HUES6 (cell line): ENCODE results near the gene TSPAN32.

Source experiments
- H3K27ac ChIP-seq: 2 replicates; pipeline ENCODE4 v1.7.0; 2013; ENCODE audit warnings: low read depth, mild to moderate bottlenecking, low read length, inconsistent platforms
- H3K27me3 ChIP-seq: 2 replicates; pipeline ENCODE4 v1.6.1; 2013; ENCODE audit warnings: low read length; ENCODE audit not compliant: control insufficient read depth, insufficient read depth
- H3K36me3 ChIP-seq: 2 replicates; pipeline ENCODE4 v1.6.1; 2013; ENCODE audit warnings: low read length; ENCODE audit not compliant: control insufficient read depth, insufficient read depth
- H3K4me1 ChIP-seq: 2 replicates; pipeline ENCODE4 v1.6.1; 2013; ENCODE audit warnings: low read length; ENCODE audit not compliant: control insufficient read depth, insufficient read depth
- H3K4me3 ChIP-seq: 2 replicates; pipeline ENCODE4 v1.5.1; 2013; ENCODE audit warnings: low read depth, low read length
- H3K9ac ChIP-seq: one replicate; pipeline ENCODE4 v1.6.1; 2013; ENCODE audit warnings: mild to moderate bottlenecking, low read length
- H3K9me3 ChIP-seq: 2 replicates; pipeline ENCODE4 v1.6.1; 2013; ENCODE audit warnings: low read depth, low read length; ENCODE audit not compliant: control insufficient read depth, insufficient read depth

TSPAN32 gene

GRCh38 chr11:2313051-2313951 is 11.5 kb downstream of the TSPAN32 start:
- Histone ChIP-seq H3K9ac (no peak overlapping the region), H3K4me1 (peaks cover 7% of the 10 kb centered on the region; the same call in 1 of the 2 replicates), H3K27ac (no peak overlapping the region), H3K27me3 (no peaks in the 10 kb centered on the region), H3K4me3 (no peak overlapping the region), H3K36me3 (no peaks in the 10 kb centered on the region), H3K9me3 (no peaks in the 10 kb centered on the region)

DNA sequence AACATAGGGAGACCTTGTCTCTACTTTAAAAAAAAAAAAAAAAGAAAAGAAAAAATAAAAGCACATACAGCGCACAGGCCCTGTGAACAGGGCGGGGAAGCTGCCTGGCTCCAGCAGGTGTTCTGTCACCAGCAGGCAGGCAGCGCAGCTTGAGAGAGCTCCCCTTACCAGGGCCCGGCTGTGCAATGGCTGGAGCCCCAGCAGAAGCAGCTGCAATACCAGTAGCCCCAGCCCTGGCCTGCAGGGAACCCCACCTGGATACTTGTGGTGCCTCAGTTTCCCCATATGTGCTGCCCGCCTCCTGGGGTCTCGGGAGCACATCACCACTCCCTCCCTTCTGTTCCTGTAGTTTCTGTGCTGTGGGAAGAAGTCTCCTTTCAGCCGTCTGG is 12.3 kb downstream of the TSPAN32 start:
- H3K36me3 ChIP-seq = no peaks in the 10 kb centered on the region
- peaks cover 7% of the 10 kb centered on the region; the same call in 1 of the 2 replicates for H3K4me1 ChIP-seq
- H3K9ac ChIP-seq = no peak overlapping the region
- H3K9me3 ChIP-seq = no peaks in the 10 kb centered on the region
- H3K27ac ChIP-seq = no peak overlapping the region
- no peaks in the 10 kb centered on the region for H3K27me3 ChIP-seq
- no peak overlapping the region for H3K4me3 ChIP-seq

GRCh38 chr11:2314525-2315394 is 12.9 kb downstream of the TSPAN32 start:
- no peak overlapping the region for H3K27ac ChIP-seq
- H3K36me3 ChIP-seq = no peaks in the 10 kb centered on the region

DNA sequence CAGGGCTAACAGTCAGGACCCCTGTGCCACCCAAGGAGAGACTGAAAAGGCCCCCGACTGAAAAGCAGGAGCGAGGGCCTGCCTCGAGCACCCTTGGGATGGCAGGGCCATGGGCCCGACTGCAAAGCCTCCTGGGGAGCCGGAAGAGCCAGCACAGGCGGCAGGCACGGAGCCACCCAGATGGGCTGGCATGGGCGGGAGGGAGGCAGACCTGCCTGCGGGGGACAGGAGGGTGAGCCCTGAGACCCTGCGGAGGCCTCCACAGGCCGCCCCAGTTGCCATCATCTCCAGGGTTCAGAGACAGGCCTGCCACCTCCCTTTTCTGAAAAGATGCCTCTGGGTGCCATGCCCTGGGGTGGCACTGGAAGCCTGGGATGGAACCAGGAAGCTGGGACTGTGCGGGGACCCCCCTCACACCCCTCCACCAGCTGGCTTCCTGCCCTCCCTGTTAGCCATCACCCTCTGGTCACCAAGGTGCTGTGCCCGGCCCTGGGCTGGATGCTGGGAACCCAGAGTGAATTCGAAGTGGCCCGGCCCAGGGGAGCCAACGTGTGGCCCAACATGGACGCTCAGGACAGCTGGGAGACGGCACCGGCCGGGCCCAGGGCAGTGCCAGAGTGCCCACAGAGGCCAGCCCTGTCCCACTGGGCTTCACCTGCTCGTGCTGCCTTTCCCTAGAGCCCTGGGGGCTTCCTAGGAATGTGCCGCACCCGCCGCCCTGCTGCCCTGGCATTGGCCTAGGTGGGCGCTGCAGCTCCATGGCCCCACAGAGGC is 13.8 kb downstream of the TSPAN32 start:
- Histone ChIP-seq H3K36me3 (no peaks in the 10 kb centered on the region), H3K27ac (no peak overlapping the region), H3K4me1 (peaks cover 7% of the 10 kb centered on the region; the same call in 1 of the 2 replicates), H3K9me3 (no peaks in the 10 kb centered on the region), H3K4me3 (no peak overlapping the region), H3K27me3 (no peaks in the 10 kb centered on the region), H3K9ac (no peak overlapping the region)

More at GRCh38 chr11:2314525-2315394, 12.9 kb downstream of the TSPAN32 start:
- no peaks in the 10 kb centered on the region for H3K27me3 ChIP-seq
- H3K4me3 ChIP-seq = no peak overlapping the region
- H3K9me3 ChIP-seq = no peaks in the 10 kb centered on the region
- peaks cover 7% of the 10 kb centered on the region; the same call in 1 of the 2 replicates for H3K4me1 ChIP-seq
- H3K9ac ChIP-seq = no peak overlapping the region

- Histone ChIP-seq H3K27me3 (no peaks in the 10 kb centered on the region), H3K27ac (no peak overlapping the region), H3K4me1 (peaks cover 7% of the 10 kb centered on the region; the same call in 1 of the 2 replicates), H3K4me3 (no peak overlapping the region), H3K36me3 (no peaks in the 10 kb centered on the region), H3K9ac (no peak overlapping the region), H3K9me3 (no peaks in the 10 kb centered on the region)
Measured at GRCh38 chr11:2316169-2316962, 14.6 kb downstream of the TSPAN32 start.

DNA sequence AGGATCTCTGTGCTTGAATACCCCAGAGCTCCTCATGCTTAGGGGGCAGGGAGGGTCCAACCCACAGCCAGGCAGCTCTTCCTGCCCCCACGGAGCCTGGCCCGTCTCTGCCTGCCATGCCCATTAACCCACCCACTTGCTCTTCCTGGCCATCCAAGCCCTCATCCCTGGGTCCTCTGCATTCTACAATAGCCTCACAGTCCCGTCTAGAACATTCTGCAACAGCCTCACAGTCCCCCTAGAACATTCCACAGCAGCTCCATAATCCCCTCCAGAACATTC is 15.1 kb downstream of the TSPAN32 start:
- H3K4me1 ChIP-seq = peaks cover 5% of the 10 kb centered on the region; the same call in 1 of the 2 replicates
- H3K27ac ChIP-seq = no peak overlapping the region

DNA sequence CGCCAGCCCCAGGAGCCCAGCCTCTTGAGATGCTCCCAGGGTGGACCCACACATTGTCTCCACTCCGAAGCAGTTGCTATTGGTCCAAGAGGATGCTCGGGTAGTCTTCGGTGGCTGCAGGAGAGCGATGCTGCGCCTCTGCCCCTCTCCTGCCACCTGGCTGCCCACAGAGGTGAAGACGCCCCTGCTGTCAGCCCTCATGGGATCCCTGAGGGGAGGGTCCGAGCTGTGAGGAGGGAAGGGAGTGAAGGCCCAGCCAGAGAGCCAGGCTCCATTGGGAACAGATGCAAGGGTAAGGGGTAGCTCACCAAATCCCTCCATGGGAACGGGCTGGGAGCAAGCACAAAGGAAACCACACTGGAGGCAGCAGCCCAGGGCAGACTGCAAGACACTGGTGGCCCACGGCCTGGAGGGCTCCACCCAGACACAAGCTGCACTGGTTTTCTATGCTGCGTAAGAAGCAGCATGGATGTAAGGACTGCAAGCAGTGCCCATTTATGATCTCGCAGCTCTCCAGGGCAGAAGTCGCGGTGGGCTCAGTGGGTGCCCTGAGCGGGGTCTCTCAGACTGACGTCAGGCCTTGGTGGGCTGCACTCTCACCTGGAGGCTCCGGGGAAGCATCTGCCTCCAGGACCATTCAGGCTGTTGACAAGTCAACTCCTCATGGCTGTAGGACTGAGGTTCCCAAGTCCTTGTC is 15.7 kb downstream of the TSPAN32 start:
- Histone ChIP-seq H3K27ac (no peak overlapping the region), H3K4me3 (no peak overlapping the region)

More for the DNA sequence above, 15.1 kb downstream of the TSPAN32 start:
- H3K4me3 ChIP-seq = no peak overlapping the region
- H3K27me3 ChIP-seq = no peaks in the 10 kb centered on the region
- no peak overlapping the region for H3K9ac ChIP-seq
- no peaks in the 10 kb centered on the region for H3K9me3 ChIP-seq
- H3K36me3 ChIP-seq = no peaks in the 10 kb centered on the region

GRCh38 chr11:2318123-2318522 is 16.3 kb downstream of the TSPAN32 start:
- H3K9me3 ChIP-seq = no peaks in the 10 kb centered on the region
- H3K9ac ChIP-seq = no peak overlapping the region
- H3K27ac ChIP-seq = no peak overlapping the region
- no peak overlapping the region for H3K4me3 ChIP-seq
- H3K27me3 ChIP-seq = no peaks in the 10 kb centered on the region
- peaks cover 3% of the 10 kb centered on the region; the same call in 1 of the 2 replicates for H3K4me1 ChIP-seq
- H3K36me3 ChIP-seq = no peaks in the 10 kb centered on the region

More for the DNA sequence above, 15.7 kb downstream of the TSPAN32 start:
- Histone ChIP-seq H3K9me3 (no peaks in the 10 kb centered on the region), H3K4me1 (peaks cover 3% of the 10 kb centered on the region; the same call in 1 of the 2 replicates), H3K27me3 (no peaks in the 10 kb centered on the region), H3K9ac (no peak overlapping the region), H3K36me3 (no peaks in the 10 kb centered on the region)

- Histone ChIP-seq H3K4me3 (no peak overlapping the region), H3K27ac (no peak overlapping the region), H3K27me3 (no peaks in the 10 kb centered on the region), H3K9me3 (no peaks in the 10 kb centered on the region), H3K9ac (no peak overlapping the region), H3K36me3 (no peaks in the 10 kb centered on the region), H3K4me1 (peaks cover 3% of the 10 kb centered on the region; the same call in 1 of the 2 replicates)
Measured at GRCh38 chr11:2318707-2319106, 16.9 kb downstream of the TSPAN32 start.
